PC-3 (cell line): ENCODE data around the gene MEF2C.

ENCODE experiments used
- EZH2 ChIP-seq: fragments of 300-600 bp; sonication (generic); IDR thresholded peaks from one replicate; pipeline ENCODE4 v1.6.1; 2017; ENCODE audit warnings: antibody characterized with exemption, mild to moderate bottlenecking, low read length; ENCODE audit not compliant: unreplicated experiment
- TF ChIP-seq, protein P1 (sequence below): fragments of 300-600 bp; sonication (generic); conservative IDR thresholded peaks from 2 replicates; pipeline ENCODE4 v1.5.1; 2017; ENCODE audit warnings: antibody characterized with exemption, low read depth, mild to moderate bottlenecking, low read length

DNA sequence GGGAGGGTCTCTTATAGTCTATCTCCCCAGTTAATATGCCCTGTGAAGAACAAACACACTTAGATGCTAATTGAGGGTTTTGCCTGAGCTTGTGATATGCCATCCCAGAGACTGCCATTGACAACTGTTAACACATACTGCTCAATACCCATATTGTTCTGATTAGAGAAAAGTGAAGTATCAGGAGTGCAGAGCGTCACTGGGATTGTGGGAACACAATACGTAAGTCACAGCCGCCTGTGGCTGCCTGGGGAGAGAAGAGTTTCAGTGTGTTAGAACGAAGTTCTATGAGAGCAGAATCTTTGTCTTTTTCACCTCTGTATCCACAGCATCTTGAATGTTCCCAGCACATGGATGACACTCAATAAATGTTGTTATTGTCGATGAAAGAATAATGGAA is 110.2 kb downstream of the MEF2C start:
- no peak for TF ChIP-seq EZH2
- TF ChIP-seq, protein P1, sequence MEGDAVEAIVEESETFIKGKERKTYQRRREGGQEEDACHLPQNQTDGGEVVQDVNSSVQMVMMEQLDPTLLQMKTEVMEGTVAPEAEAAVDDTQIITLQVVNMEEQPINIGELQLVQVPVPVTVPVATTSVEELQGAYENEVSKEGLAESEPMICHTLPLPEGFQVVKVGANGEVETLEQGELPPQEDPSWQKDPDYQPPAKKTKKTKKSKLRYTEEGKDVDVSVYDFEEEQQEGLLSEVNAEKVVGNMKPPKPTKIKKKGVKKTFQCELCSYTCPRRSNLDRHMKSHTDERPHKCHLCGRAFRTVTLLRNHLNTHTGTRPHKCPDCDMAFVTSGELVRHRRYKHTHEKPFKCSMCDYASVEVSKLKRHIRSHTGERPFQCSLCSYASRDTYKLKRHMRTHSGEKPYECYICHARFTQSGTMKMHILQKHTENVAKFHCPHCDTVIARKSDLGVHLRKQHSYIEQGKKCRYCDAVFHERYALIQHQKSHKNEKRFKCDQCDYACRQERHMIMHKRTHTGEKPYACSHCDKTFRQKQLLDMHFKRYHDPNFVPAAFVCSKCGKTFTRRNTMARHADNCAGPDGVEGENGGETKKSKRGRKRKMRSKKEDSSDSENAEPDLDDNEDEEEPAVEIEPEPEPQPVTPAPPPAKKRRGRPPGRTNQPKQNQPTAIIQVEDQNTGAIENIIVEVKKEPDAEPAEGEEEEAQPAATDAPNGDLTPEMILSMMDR = no peak
